GM19240 (cell line): ENCODE measurements around the gene LIF.

Source experiments
- DNase-seq: peaks from one replicate; pipeline ENCODE4 v3.0.0; 2011; ENCODE audit warnings: low spot score; ENCODE audit not compliant: insufficient read length

The LIF gene

GRCh38 chr22:30265131-30265720, 18.7 kb upstream of the LIF start:
- DNase-seq: no peak

- no peak for DNase-seq
Measured at GRCh38 chr22:30263883-30264282, 17.3 kb upstream of the LIF start.

DNA sequence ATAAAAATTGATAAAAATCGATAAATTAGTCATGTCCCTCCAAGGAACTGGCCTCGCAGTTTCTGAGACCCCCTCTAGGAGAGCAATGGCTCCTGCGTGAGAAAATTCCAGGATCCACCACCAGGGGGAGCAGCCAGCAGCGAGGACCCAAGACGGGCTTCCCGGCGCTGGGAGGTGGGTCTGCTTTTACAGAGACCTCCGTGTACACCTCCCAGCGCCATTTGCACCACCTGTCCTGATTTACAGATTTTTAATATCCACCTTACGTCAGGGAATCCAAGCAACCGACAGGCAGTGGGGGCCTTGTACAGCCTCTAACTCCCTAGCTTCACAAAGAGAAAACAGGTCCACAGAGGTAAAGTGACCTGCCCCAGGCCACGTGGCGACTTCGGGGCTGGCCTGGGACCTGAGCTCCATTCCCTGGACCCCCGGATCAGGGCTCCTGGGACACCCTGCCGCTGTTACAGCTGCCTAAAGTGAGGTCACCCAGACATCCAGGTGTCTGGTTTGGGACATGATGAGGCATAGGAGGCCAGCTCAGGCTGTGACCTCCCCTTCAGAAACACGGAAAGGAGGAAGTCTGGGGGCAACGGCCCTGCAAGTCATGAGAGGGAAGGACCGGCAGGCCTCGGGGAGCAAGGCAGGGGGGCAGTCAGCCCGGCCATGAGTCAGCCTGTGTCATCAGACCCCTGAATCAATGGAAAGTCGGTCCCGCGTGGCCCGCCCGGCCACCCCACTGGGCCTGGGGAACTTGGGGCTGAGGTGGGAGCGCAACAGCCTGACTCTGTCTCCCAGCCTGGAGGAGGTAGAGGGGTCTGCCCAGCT, 16.6 kb upstream of the LIF start:
- DNase-seq: no peak

GRCh38 chr22:30262112-30262511, 15.6 kb upstream of the LIF start:
- DNase-seq: no peak

GRCh38 chr22:30261134-30261533, 14.6 kb upstream of the LIF start:
- DNase-seq: no peak

DNA sequence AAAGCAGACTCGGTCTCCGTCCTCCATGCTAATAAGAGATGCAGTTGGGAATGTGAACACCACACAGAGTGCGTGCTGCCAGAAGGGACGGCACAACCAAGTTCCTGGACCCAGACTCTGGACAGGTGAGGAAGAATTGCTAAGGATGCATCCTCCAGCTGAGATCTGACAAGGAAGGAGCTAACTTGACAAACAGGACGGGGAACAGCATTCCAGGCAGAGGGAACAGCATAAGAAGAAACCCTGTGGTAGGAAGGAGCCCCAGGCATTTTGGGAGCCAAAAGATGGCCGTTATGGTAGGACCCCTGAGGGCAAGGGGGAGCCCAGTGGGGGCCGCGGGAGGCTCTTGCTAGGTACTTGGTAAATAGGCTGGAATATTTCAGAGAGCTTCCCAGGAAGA, 14.1 kb upstream of the LIF start:
- DNase-seq: no peak

GRCh38 chr22:30260276-30260675, 13.7 kb upstream of the LIF start:
- no peak for DNase-seq

DNA sequence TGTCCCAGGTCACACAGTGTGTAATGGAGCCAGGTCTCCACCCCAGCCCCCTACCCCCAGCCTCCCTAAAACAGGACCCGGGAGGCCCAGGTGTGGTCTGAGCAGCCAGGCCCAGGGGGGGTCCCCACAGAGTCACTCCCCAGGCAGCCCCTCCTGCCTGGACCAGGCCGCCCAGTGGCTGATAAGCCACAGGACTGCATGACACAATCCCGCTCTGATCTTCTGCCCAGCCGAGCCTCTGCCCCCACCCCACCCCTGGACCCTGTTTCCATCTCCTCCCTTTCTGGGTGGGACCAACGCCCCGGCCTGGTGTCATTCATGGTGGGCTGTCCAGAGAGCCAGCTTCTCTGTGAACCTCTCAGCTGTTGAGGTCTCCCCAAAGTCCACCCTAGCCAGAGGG, 7.8 kb upstream of the LIF start:
- no peak for DNase-seq

GRCh38 chr22:30253205-30253852, 6.8 kb upstream of the LIF start:
- DNase-seq: no peak

DNA sequence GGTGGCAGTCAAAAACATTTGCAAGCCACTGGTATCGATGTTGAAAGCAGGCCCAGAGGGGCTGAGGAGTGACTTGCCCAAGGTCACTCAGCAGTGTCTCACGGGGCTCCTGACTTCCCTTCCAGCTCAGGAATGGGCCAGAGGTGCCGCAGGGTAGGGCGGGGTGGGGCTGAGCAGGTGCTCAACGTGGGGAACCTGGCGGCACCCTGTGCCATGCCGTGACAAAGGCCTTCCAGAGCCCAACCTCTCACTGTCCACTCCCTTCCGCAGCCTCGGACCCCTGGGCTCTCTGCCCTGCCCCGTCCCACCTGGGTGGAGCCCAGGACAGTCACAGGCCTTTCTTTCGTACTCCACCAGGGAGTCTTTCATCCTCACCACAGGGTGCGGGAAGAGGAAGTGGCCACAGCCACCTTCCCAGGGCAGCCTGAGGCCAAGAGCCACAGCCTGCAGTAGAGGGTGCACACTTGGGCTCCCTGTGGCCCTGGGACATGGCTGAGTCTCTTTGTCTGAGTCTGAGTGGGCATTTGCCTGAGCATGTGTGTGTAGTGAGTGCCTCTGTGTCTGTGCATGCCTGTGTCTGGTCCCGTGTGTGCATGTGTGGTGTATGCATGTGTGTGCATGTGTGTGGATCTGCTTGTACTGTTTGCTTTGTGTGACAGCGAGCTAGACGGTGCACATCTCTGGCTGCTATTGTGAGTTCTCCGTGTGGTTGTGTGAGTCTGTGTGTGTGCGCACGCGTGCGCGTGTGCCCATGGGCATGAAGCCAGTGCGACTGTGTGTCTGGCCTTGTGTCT, 6.0 kb upstream of the LIF start:
- no peak for DNase-seq

- DNase-seq: no peak
Measured at GRCh38 chr22:30251711-30252110, 5.2 kb upstream of the LIF start.

DNA sequence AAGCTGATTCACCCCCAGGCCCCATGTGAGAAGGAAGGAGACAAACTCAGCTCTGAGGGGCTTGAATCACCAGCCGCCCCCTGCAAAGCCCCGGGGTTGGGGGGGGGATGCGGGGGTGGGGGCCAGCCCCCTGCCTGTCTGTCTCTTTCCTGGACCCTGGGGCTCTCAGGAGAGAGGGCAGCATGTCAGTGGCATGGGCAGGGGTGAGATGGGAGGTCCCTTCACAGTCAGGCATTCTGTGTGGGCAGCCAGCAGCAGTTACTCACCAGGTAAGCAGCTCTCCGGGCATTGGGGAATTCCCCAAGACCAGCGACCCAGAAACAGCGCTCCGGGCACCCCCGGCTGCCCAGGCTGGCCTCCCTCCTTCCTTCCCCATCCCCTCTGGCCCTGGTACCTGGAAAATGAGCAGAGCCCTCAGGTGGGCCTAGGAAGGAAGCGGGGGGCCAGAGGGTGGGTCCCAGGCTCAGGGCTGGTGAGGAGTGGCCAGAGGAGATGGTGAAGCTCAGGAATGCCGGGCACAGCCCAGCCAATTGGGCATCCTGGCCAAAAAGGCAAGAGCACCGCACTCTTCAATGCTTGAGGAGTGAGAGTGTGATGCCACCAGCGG, 4.2 kb upstream of the LIF start:
- DNase-seq: no peak

- no peak for DNase-seq
Measured at GRCh38 chr22:30250039-30250565, 3.5 kb upstream of the LIF start.

DNA sequence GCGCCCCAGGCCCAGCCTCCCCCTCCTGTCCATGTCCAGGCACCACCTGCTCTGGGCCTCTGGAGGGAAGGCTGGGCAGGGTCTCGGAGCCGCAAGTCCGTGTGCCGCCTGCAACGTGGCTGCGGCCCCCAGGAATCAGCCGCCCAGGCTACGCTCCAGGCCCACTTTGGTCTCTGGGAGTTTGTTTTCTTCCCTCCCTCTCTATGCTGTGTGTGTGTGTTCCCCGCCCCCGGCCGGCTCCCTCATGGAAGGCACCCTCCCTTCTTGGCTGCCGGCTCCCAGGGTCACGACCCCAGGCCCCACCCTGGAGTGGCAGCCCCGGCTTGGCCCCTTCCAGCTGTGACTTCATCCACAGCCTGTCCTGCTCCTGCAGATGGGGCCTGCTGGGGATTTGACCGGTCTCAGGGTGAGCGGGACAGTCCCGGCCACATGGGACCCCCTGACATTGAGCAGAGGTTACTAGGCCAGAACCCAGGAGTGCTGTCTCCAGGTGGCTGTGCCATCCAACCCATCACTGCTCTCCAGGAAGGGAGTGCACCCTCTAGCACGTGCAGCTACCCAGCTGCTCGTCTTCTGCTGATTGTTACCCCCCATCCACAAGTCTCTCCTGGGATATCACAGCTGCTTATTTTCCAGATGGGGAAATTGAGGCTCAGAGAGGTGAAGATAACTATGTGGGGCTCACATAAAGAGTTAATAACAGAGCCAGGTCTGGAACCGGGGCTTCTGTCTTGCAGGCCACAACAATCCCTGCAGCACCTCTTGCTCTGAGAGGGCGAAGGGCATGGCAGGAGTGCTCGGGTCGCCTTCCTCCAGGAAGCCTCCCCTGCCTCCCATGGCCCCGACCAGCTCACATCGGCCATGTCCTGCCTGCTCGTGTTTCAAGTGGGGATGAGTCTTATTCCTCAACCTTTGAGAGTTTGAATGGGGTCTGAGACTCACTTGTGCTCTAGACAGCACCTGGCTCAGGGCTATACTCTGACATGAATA, 2.8 kb upstream of the LIF start:
- DNase-seq: no peak

DNA sequence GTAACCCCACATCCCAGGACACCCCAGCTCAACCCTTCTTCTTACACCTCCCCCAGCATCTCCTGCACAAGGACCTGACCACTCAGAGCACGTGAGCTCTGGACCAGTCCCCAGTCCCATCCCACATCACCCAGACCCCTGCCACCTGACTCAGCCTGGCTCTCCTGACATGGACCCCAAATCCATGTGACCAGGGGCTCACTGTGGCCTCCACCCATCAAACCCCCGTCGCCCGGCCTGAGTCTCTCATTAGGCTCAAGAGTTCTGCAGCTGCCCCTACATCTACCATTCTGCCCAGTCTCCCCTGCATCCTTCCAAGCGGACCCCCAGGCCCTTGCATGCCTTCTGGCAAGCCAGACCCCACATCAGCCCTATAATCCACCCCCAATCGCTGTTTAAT, 1.9 kb upstream of the LIF start:
- DNase-seq: no peak

- DNase-seq: no peak
Measured at GRCh38 chr22:30247974-30248373, 1.4 kb upstream of the LIF start.

DNA sequence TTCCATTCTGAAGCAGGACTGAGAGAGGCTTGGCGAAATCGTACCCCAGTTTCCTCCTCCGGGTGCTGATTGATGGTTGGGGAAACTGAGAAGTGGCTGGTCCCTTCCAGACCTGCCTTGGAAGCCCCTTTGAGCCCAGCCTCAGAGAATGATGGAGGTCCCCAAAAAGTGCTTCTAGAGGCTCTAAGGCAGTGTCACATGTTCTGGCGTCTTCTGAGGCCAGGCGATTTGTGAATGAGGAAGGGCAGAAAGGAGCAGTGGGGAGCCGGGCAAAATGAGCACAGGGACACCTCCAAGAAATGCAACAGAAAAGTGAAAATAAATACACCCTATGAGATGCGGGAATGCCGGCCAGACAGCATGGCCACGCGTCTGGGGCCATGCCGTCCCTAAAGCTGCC, 1.0 kb upstream of the LIF start:
- DNase-seq: no peak

DNA sequence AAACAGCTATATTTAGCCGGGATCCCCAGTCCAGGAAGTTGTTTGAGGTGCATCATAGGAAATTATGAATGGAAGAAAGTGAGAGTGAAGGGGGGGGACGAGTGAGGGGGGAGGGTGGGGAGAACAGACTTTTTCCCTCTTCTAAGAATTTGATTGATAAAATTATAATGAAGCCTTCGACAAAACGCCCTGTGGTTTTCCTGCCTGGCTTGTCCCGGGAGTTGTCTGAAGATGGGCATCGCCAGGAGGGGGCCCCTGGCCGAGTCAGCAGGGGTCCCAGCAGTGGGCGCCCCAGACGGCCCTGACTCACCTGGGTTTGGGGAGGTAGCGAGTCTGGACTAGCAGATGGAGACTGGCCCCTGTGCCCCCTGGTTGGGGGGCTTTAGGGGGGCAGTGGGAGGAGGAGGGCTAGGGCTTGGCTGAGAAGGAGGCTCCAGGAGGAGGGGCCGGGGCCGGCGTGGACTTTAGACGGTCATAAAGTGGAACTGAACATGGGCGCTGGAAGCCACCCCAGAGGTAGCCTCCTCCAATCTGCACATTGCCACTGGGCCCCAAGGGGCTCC, 336 bp upstream of the LIF start:
- no peak for DNase-seq

DNA sequence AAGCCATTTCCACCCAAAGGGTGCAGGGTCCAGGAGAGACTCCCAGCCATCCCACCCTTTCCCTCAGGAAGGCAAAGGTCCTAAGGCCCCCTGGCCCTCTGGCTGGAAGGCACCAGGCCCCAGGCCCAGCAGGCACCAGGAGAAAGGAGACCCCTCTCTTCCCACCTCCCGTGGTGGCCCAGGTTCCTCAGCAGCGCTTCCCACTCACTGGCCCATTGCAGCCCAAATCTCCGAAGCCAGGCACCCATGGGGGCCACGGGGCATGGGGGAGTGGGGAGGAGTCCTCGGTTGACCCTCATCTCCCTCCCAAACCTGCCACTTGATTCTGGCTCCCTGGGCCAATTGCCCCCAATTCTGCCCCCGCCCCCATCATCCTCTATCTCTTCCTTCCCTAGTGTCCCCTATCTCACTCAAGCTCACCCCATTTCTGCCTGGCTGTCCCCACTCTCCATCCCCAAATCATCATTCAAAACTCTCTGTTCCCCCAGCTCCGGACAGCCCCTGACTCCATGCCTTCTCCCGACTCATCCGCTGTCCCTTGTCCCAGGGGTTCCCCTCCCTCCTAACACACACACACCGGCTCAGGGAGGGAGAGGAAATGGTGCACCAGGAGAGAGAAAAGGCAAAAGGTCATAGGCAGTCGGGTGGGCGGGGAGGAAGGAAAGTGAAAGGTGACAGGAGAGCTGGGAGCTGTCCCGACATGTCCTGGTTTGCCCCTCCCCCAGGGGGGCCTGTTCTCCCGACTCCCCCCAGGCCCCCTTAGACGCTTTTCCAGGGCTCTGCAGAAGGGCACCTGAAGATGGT, 1.2 kb downstream of the LIF start:
- no peak for DNase-seq
